Measurements from ENCODE around the gene SSNA1. TPM values are rescaled to one million over a fixed set of nuclear protein-coding genes. Genes with fewer than 3 reads are reported as not detected.

Gene SSNA1
- total RNA-seq, 4 donors from 2014 or later = 79.2 to 112 (median 93.1) TPM

DNA sequence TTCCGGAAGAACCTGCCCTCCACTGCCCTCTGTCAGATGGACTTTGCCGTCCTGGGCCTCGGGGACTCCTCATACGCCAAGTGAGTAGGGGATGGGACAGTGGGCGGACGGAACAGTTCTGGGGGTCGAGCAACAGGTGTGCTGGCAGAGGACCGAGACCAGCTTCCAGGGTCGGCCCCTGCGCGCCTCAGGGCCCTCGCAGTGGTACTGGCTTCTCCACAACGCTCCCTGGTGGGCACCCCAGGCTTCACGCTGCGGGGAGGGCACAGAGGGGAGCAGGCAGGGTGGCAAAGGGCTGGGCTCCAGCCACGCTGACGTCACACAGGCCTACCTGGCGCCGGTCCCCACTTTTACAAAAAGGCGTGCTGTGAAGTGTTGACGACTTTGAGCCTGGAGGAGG is 24.0 kb downstream of the SSNA1 start:
- TF ChIP-seq, protein P1, sequence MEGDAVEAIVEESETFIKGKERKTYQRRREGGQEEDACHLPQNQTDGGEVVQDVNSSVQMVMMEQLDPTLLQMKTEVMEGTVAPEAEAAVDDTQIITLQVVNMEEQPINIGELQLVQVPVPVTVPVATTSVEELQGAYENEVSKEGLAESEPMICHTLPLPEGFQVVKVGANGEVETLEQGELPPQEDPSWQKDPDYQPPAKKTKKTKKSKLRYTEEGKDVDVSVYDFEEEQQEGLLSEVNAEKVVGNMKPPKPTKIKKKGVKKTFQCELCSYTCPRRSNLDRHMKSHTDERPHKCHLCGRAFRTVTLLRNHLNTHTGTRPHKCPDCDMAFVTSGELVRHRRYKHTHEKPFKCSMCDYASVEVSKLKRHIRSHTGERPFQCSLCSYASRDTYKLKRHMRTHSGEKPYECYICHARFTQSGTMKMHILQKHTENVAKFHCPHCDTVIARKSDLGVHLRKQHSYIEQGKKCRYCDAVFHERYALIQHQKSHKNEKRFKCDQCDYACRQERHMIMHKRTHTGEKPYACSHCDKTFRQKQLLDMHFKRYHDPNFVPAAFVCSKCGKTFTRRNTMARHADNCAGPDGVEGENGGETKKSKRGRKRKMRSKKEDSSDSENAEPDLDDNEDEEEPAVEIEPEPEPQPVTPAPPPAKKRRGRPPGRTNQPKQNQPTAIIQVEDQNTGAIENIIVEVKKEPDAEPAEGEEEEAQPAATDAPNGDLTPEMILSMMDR (IDR thresholded peaks at IDR 0.05) = no peak
- no peak for TF ChIP-seq POLR2A (IDR thresholded peaks at IDR 0.05)
- no peak overlapping the region for H3K4me3 ChIP-seq (ENCODE audit: low read depth, poor library complexity, severe bottlenecking)
- 71 to 87% methylated on average over 17 to 21 of the region's 21 CpGs for WGBS, 2 donors
- intact Hi-C loops (cut with DNase I; ENCODE audit: low total_unique reads) = no loop called here
- DNase-seq (ENCODE audit: low spot score in 2 of 2) = no peak

GRCh38 chr9:137213160-137214060 is 24.9 kb downstream of the SSNA1 start:
- TF ChIP-seq, protein P1 (IDR thresholded peaks at IDR 0.05) = no peak
- TF ChIP-seq POLR2A (IDR thresholded peaks at IDR 0.05) = no peak
- H3K4me3 ChIP-seq (ENCODE audit: low read depth, poor library complexity, severe bottlenecking) = no peak overlapping the region
- intact Hi-C loops (cut with DNase I; ENCODE audit: low total_unique reads) = no loop called here
- no peak for DNase-seq (ENCODE audit: low spot score in 2 of 2)
- 90 to 93% methylated on average over 45 to 49 of the region's 49 CpGs for WGBS, 2 donors

- no peak for TF ChIP-seq POLR2A (IDR thresholded peaks at IDR 0.05)
- TF ChIP-seq, protein P1 (IDR thresholded peaks at IDR 0.05) = no peak
- no peak for DNase-seq (ENCODE audit: low spot score in 2 of 2)
- H3K4me3 ChIP-seq (ENCODE audit: low read depth, poor library complexity, severe bottlenecking) = no peak overlapping the region
- intact Hi-C loops (cut with DNase I; ENCODE audit: low total_unique reads) = no loop called here
- WGBS, 2 donors = 91 to 95% methylated on average over 18 to 19 of the region's 19 CpGs
These were observed 26.1 kb downstream of the SSNA1 start for GRCh38 chr9:137214620-137215019.

DNA sequence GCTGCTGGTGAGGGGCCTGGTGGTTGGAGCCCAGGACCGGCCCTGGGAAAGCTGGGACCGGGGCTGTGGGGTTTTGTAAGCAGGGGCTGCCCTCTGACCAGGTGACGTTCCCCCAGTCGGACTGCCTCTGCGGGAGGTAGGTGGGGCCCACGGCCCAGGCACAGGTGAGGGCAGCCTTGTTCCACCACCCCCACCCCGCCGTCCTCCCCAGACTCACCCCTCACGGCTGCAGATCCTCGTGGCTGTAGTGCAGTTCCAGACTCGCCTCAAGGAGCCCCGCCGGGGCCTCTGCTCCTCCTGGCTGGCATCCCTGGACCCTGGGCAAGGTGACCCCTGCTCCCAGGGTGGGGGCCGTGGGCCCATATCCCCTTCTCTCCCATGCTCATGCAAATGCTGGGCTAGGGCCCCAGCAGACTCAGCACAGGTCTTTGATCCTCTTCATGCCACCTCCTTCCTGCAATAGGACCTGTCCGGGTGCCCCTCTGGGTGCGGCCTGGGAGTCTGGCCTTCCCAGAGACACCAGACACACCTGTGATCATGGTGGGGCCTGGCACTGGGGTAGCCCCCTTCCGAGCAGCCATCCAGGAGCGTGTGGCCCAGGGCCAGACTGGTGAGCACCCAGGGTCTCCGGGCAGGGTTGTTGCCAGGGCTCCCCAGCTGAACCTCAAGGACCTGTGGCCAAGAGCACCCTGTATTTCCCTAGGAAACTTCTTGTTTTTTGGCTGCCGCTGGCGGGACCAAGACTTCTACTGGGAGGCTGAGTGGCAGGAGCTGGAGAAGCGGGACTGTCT is 26.9 kb downstream of the SSNA1 start:
- no peak overlapping the region for H3K4me3 ChIP-seq (ENCODE audit: low read depth, poor library complexity, severe bottlenecking)
- TF ChIP-seq POLR2A (IDR thresholded peaks at IDR 0.05) = no peak
- TF ChIP-seq, protein P1 (IDR thresholded peaks at IDR 0.05) = no peak
- 92 to 96% methylated on average over 18 to 19 of the region's 22 CpGs for WGBS, 2 donors
- DNase-seq (ENCODE audit: low spot score in 2 of 2) = no peak
- intact Hi-C loops (cut with DNase I; ENCODE audit: low total_unique reads) = no loop called here

DNA sequence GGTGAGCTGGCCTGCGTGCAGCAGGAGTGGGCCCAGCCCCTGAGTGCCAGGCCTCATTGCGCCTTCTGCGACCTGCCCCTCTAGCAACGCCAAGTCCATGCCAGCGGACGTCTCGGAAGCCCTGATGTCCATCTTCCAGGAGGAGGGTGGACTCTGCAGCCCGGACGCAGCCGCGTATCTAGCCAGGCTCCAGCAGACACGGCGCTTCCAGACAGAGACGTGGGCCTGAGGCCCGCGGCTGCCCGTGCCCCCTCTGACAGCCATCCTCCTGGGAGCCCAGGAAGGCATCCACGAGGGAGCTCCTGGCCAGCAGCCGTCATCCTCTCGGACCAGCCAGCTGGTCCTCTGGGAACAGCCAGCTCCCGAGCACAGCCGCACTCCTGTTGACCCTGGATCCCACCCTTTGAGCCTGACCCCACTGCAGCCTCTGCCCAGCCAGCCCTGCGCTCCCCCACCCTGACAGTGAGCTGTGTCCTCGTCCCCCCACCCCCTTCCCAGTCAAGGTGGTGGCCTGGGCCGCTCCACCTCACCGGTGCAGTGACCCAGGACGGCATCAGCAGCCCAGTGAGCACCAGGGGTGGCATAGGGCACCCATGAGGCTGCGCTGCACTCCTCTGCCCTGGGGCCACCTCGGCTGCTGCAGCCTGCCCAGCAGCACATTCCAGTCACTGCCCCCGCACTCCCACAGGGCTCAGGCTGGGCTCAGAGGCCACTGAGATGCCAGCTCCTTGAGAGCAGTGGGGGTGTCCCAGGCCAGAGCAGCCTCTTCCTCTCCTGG is 27.9 kb downstream of the SSNA1 start:
- intact Hi-C loops (cut with DNase I; ENCODE audit: low total_unique reads) = no loop called here
- TF ChIP-seq, protein P1 (IDR thresholded peaks at IDR 0.05) = no peak
- no peak for TF ChIP-seq POLR2A (IDR thresholded peaks at IDR 0.05)
- 90 to 92% methylated on average over 19 to 29 of the region's 30 CpGs for WGBS, 2 donors
- no peak for DNase-seq (ENCODE audit: low spot score in 2 of 2)
- H3K4me3 ChIP-seq (ENCODE audit: low read depth, poor library complexity, severe bottlenecking) = no peak overlapping the region

Measured in lower leg skin (tissue), 4 donors.